Measurements from ENCODE around the gene GPR146. TPM values are rescaled to one million over a fixed set of nuclear protein-coding genes. Genes with fewer than 3 reads are reported as not detected.

The GPR146 gene
- total RNA-seq, 1 donor from 2014 or later = 1.3 TPM

DNA sequence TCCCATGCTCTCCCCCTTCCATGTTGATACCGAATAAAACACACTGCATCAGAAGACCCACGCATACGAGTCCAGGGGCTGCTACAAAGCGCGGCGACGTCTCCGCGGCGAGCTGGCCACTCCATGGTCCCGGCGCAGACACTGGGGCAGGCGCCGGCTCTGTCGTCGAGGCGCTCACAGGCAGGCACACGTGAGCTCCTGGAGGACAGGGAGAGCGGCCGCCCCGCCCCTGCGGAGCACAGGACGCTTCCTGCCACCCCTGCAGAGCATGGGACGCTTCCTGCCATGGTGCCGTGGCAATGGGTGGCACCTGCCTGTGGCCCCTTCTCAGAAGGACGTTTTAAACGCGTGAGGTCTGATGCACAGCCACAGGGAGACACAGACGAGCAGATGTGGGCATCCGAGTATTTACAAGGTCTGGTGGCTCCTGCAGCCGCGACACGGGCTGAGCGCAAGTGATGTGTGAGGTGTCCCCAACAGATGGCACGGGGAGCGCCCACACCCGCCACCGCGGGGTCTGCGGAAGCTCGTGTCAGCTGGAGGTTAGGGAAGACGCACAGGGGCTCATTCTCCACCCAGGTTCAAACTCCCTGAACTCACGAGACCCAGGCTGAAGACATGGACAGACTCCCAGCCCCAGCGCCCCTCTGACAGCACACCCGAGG lies 21.4 kb upstream of the GPR146 start:
- H3K27me3 ChIP-seq (ENCODE audit: control insufficient read depth, insufficient read depth, low read length) = no peaks in the 10 kb centered on the region
- H3K36me3 ChIP-seq (ENCODE audit: control insufficient read depth, insufficient read depth, low read length) = peaks cover 27% of the 10 kb centered on the region
- no peak for DNase-seq (ENCODE audit: low read depth)
- H3K4me3 ChIP-seq (ENCODE audit: low read depth, low read length) = no peak overlapping the region
- peak; percentile 43 for FAIRE-seq
- TF ChIP-seq, protein P1, sequence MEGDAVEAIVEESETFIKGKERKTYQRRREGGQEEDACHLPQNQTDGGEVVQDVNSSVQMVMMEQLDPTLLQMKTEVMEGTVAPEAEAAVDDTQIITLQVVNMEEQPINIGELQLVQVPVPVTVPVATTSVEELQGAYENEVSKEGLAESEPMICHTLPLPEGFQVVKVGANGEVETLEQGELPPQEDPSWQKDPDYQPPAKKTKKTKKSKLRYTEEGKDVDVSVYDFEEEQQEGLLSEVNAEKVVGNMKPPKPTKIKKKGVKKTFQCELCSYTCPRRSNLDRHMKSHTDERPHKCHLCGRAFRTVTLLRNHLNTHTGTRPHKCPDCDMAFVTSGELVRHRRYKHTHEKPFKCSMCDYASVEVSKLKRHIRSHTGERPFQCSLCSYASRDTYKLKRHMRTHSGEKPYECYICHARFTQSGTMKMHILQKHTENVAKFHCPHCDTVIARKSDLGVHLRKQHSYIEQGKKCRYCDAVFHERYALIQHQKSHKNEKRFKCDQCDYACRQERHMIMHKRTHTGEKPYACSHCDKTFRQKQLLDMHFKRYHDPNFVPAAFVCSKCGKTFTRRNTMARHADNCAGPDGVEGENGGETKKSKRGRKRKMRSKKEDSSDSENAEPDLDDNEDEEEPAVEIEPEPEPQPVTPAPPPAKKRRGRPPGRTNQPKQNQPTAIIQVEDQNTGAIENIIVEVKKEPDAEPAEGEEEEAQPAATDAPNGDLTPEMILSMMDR (IDR thresholded peaks at IDR 0.05; ENCODE audit: insufficient read depth, low read length, severe bottlenecking) = no peak

GRCh38 chr7:1024331-1024841 lies 20.0 kb upstream of the GPR146 start:
- FAIRE-seq = no peak
- Histone ChIP-seq H3K27me3 (ENCODE audit: control insufficient read depth, insufficient read depth, low read length) (no peaks in the 10 kb centered on the region), H3K4me3 (ENCODE audit: low read depth, low read length) (no peak overlapping the region), H3K36me3 (ENCODE audit: control insufficient read depth, insufficient read depth, low read length) (peaks cover 23% of the 10 kb centered on the region)
- no peak for DNase-seq (ENCODE audit: low read depth)
- TF ChIP-seq, protein P1 (IDR thresholded peaks at IDR 0.05; ENCODE audit: insufficient read depth, low read length, severe bottlenecking) = no peak

GRCh38 chr7:1024876-1025742 lies 19.2 kb upstream of the GPR146 start:
- Histone ChIP-seq H3K36me3 (ENCODE audit: control insufficient read depth, insufficient read depth, low read length) (peaks cover 20% of the 10 kb centered on the region), H3K4me3 (ENCODE audit: low read depth, low read length) (no peak overlapping the region), H3K27me3 (ENCODE audit: control insufficient read depth, insufficient read depth, low read length) (no peaks in the 10 kb centered on the region)
- DNase-seq (ENCODE audit: low read depth) (no peak), FAIRE-seq (no peak)
- TF ChIP-seq, protein P1 (IDR thresholded peaks at IDR 0.05; ENCODE audit: insufficient read depth, low read length, severe bottlenecking) = no peak

DNA sequence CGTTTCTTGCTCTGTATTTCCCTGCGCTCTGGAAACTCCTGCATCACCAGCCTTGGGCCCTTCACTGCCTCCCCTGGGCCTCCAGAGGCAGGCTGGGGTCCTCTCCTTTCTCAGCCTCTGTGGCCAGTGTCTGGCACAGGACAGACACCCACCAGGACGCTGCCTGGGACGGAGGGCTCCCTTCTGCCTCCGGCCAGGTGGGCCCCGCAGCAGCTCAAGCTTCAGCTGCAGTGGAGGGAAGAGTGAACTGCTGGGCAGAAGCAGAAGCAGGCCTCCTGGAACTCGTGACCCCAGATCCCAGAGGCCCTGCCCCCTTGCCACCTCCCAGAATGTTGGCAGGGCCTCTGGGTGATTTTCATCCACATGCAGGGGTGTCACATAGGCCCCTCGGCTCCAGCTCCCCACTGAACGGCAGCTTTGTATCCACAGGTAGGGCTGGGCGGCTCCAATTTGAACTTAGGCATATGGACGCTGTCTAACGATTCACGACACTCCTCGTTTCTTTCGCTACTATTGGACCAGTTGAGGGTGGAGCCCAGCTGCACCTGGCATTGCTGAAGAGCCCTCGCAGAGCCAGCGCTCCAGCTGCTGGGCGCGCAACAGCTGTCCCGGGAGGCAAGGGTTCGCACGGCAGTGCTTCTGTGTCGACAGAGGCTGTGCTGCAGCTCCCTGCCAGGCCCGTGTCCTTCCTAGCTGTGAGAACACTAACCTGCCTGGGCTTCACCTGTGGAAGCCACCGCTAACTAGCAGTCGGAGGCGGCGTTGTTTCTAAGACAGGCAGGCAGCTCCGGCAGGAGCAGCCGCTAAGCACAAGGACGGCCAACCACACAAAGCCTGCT lies 18.4 kb upstream of the GPR146 start:
- DNase-seq (ENCODE audit: low read depth) (no peak), FAIRE-seq (no peak)
- Histone ChIP-seq H3K4me3 (ENCODE audit: low read depth, low read length) (no peak overlapping the region), H3K36me3 (ENCODE audit: control insufficient read depth, insufficient read depth, low read length) (peaks cover 18% of the 10 kb centered on the region), H3K27me3 (ENCODE audit: control insufficient read depth, insufficient read depth, low read length) (no peaks in the 10 kb centered on the region)
- TF ChIP-seq, protein P1 (IDR thresholded peaks at IDR 0.05; ENCODE audit: insufficient read depth, low read length, severe bottlenecking) = no peak

DNA sequence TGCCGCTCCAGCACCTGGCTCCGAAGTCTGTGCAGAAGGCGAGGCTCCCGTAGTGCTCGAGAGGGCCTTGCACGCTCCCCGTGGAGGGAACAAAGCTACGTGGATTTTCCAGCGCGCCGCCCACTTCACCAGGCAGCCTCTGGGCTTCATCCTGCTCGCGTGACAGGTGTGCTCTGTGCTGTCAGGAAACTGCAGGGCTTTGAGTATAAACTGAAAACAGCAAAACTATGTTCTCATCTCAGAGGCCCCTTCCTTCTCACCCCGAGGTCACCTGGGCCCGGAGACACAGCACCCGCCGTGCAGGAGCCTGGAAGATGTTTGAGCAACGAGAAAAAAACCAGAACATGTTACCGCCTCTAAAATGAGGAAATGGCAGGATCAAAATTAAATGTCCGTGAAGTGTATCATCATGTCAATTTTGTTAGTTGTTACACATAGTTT lies 17.6 kb upstream of the GPR146 start:
- TF ChIP-seq, protein P1 (IDR thresholded peaks at IDR 0.05; ENCODE audit: insufficient read depth, low read length, severe bottlenecking) = no peak
- no peak for DNase-seq (ENCODE audit: low read depth)
- Histone ChIP-seq H3K27me3 (ENCODE audit: control insufficient read depth, insufficient read depth, low read length) (no peaks in the 10 kb centered on the region), H3K4me3 (ENCODE audit: low read depth, low read length) (peak overlapping the region; percentile 73), H3K36me3 (ENCODE audit: control insufficient read depth, insufficient read depth, low read length) (peaks cover 17% of the 10 kb centered on the region)
- FAIRE-seq = no peak
